Measurements from ENCODE around the gene MGAT4A. TPM values are rescaled to one million over a fixed set of nuclear protein-coding genes. Genes with fewer than 3 reads are reported as not detected.
A peak's percentile ranks its signal among the peaks of the same experiment; 100 is the strongest.

Gene MGAT4A
- total and polyA plus RNA-seq, 2 experiments from 2014 or later: 4.4 to 5.6 TPM

- Histone ChIP-seq H4K20me1 (replicated peaks; ENCODE audit: insufficient read depth) (peaks cover 7% of the 10 kb centered on the region; the same call in 1 of the 2 replicates), H3K79me2 (replicated peaks; ENCODE audit: insufficient read depth) (peaks cover 6% of the 10 kb centered on the region), H3K4me2 (no peak overlapping the region), H3K4me1 (ENCODE audit: insufficient read depth) (no peaks in the 10 kb centered on the region), H3K36me3 (ENCODE audit: insufficient read depth) (peaks cover 15% of the 10 kb centered on the region; the same call in 1 of the 2 replicates), H3F3A (replicated peaks; ENCODE audit: low read depth) (no peaks in the 10 kb centered on the region), H3K27me3 (ENCODE audit: insufficient read depth) (no peaks in the 10 kb centered on the region), H3K4me3 (no peak overlapping the region), H3K9me2 (ENCODE audit: insufficient read depth) (no peaks in the 10 kb centered on the region), H3K27ac (ENCODE audit: low read depth) (no peak overlapping the region), H2AFZ (no peak overlapping the region)
- no peak overlapping the region for H3K27ac Mint-ChIP-seq
- H3K36me3 Mint-ChIP-seq (ENCODE audit: low read depth): peaks cover 51% of the 10 kb centered on the region
- H3K27me3 Mint-ChIP-seq (ENCODE audit: insufficient read depth, low read depth, poor library complexity): peaks cover 2% of the 10 kb centered on the region
- H3K4me3 Mint-ChIP-seq: no peak overlapping the region
- TF ChIP-seq CTCF (conservative IDR thresholded peaks at IDR 0.05; ENCODE audit: low read depth in 2 of 2) (0 out of 4 replicates have a peak, but pooled peaks of 1 of the 2 experiments have one; percentile 17), ZNF114 (CRISPR knock-in tag; IDR thresholded peaks at IDR 0.05) (no peak)
- no peaks in the 10 kb centered on the region for H3K9me3 Mint-ChIP-seq
- peaks cover 3% of the 10 kb centered on the region; the same call in 2 of the 3 replicates for H3K4me1 Mint-ChIP-seq
- 0 out of 3 replicates have a peak, but pooled peaks have one; percentile 25 for ATAC-seq
- DNase-seq (ENCODE audit: low spot score): peak; percentile 44
These were observed 115.5 kb downstream of the MGAT4A start for GRCh38 chr2:98615481-98615880.

- Mint-ChIP-seq H3K4me3 (no peak overlapping the region), H3K9me3 (no peaks in the 10 kb centered on the region), H3K36me3 (ENCODE audit: low read depth) (peaks cover 56% of the 10 kb centered on the region), H3K27me3 (ENCODE audit: insufficient read depth, low read depth, poor library complexity) (peaks cover 2% of the 10 kb centered on the region), H3K27ac (no peak overlapping the region), H3K4me1 (peaks cover 7% of the 10 kb centered on the region; the same call in 2 of the 3 replicates)
- Histone ChIP-seq H3K4me1 (ENCODE audit: insufficient read depth) (peaks cover 7% of the 10 kb centered on the region), H3K27ac (ENCODE audit: low read depth) (no peak overlapping the region), H3K36me3 (ENCODE audit: insufficient read depth) (peaks cover 16% of the 10 kb centered on the region; the same call in 1 of the 2 replicates), H3K4me3 (no peak overlapping the region), H3F3A (replicated peaks; ENCODE audit: low read depth) (no peaks in the 10 kb centered on the region), H3K27me3 (ENCODE audit: insufficient read depth) (no peaks in the 10 kb centered on the region), H3K9me2 (ENCODE audit: insufficient read depth) (no peaks in the 10 kb centered on the region), H3K79me2 (replicated peaks; ENCODE audit: insufficient read depth) (peaks cover 19% of the 10 kb centered on the region), H4K20me1 (replicated peaks; ENCODE audit: insufficient read depth) (peaks cover 7% of the 10 kb centered on the region; the same call in 1 of the 2 replicates), H2AFZ (no peak overlapping the region), H3K4me2 (no peak overlapping the region)
- DNase-seq (ENCODE audit: low spot score) (no peak), ATAC-seq (no peak)
- TF ChIP-seq STAT1 (IDR thresholded peaks at IDR 0.05; ENCODE audit: unreplicated experiment) (no peak), ZNF114 (CRISPR knock-in tag; IDR thresholded peaks at IDR 0.05) (no peak)
These were observed 116.8 kb downstream of the MGAT4A start for GRCh38 chr2:98614024-98614739.

GRCh38 chr2:98608962-98609604, 121.8 kb downstream of the MGAT4A start:
- DNase-seq (ENCODE audit: low spot score): peak; percentile 41
- peak; percentile 50 for ATAC-seq
- peaks cover 3% of the 10 kb centered on the region for H3F3A ChIP-seq (replicated peaks; ENCODE audit: low read depth)
- peak overlapping the region; percentile 98 for H3K4me2 ChIP-seq
- no peaks in the 10 kb centered on the region for H3K27me3 ChIP-seq (ENCODE audit: insufficient read depth)
- peaks cover 12% of the 10 kb centered on the region; the same call in 1 of the 2 replicates for H3K36me3 ChIP-seq (ENCODE audit: insufficient read depth)
- peak overlapping the region; percentile 95 for H3K27ac ChIP-seq (ENCODE audit: low read depth)
- Mint-ChIP-seq H3K36me3 (ENCODE audit: low read depth) (peaks cover 34% of the 10 kb centered on the region), H3K4me1 (peaks cover 14% of the 10 kb centered on the region), H3K9me3 (no peaks in the 10 kb centered on the region; the same call in 2 of the 3 replicates), H3K4me3 (peak overlapping the region; percentile 86), H3K27me3 (ENCODE audit: insufficient read depth, low read depth, poor library complexity) (peaks cover 6% of the 10 kb centered on the region), H3K27ac (peak overlapping the region; percentile 95)
- H2AFZ ChIP-seq: peak overlapping the region; percentile 98; the same call in 1 of the 2 replicates
- peaks cover 60% of the 10 kb centered on the region for H3K79me2 ChIP-seq (replicated peaks; ENCODE audit: insufficient read depth)
- H3K4me3 ChIP-seq: peak overlapping the region; percentile 96
- peaks cover 17% of the 10 kb centered on the region for H3K4me1 ChIP-seq (ENCODE audit: insufficient read depth)
- no peaks in the 10 kb centered on the region for H3K9me2 ChIP-seq (ENCODE audit: insufficient read depth)
- peaks cover 9% of the 10 kb centered on the region for H4K20me1 ChIP-seq (replicated peaks; ENCODE audit: insufficient read depth)
- TF ChIP-seq REST (IDR thresholded peaks at IDR 0.05; ENCODE audit: unreplicated experiment) (no peak), JUNB (IDR thresholded peaks at IDR 0.05; ENCODE audit: unreplicated experiment) (no peak), CTCF (conservative IDR thresholded peaks at IDR 0.05; ENCODE audit: low read depth in 2 of 2) (no peak), ZNF331 (CRISPR knock-in tag; IDR thresholded peaks at IDR 0.05; ENCODE audit: low read depth) (no peak), ZNF114 (CRISPR knock-in tag; IDR thresholded peaks at IDR 0.05) (no peak), CREB1 (CRISPR knock-in tag; IDR thresholded peaks at IDR 0.05; ENCODE audit: low read depth) (no peak), POLR2AphosphoS5 (IDR thresholded peaks at IDR 0.05; ENCODE audit: low read depth) (no peak)

All from GM23338 (cell line).